GM13976 (cell line): ENCODE data around the gene FCAMR.

Experiments used
- DNase-seq: peaks from one replicate; pipeline ENCODE4 v3.0.0; 2012; ENCODE audit warnings: low spot score
- CTCF ChIP-seq: IDR thresholded peaks from 2 replicates; pipeline ENCODE4 v1.5.1; 2012; ENCODE audit warnings: borderline replicate concordance, mild to moderate bottlenecking; ENCODE audit not compliant: insufficient read depth; ENCODE audit errors: extremely low read depth, missing control alignments, control extremely low read depth
- in situ Hi-C: fragments of 300-500 bp; cut with MboI; formaldehyde crosslinking; loops from one replicate; pipeline ENCODE4 v1.12.0; 2022; ENCODE audit warnings: low sequenced_read_pairs, mixed read lengths, inconsistent platforms; ENCODE audit not compliant: unreplicated experiment

The FCAMR gene

GRCh38 chr1:206963119-206963712 is 7.0 kb downstream of the FCAMR start:
- no peak for DNase-seq
- in situ Hi-C loops, result no loop called here
- TF ChIP-seq CTCF, result no peak

GRCh38 chr1:206962272-206962671 is 8.0 kb downstream of the FCAMR start:
- in situ Hi-C loops, result no loop called here
- TF ChIP-seq CTCF, result no peak
- DNase-seq, result no peak

GRCh38 chr1:206961668-206962067 is 8.6 kb downstream of the FCAMR start:
- in situ Hi-C loops, result no loop called here
- no peak for TF ChIP-seq CTCF
- DNase-seq, result no peak

GRCh38 chr1:206960676-206961386 is 9.4 kb downstream of the FCAMR start:
- TF ChIP-seq CTCF, result no peak
- DNase-seq, result no peak
- in situ Hi-C loops, result no loop called here

GRCh38 chr1:206958144-206958543 is 12.1 kb downstream of the FCAMR start:
- in situ Hi-C loops, result no loop called here
- DNase-seq, result no peak
- TF ChIP-seq CTCF, result no peak

GRCh38 chr1:206957639-206958038 is 12.6 kb downstream of the FCAMR start:
- no peak for DNase-seq
- in situ Hi-C loops, result no loop called here
- TF ChIP-seq CTCF, result no peak
